ENCODE data around the gene TMEM59.
"Not testable (repeated sequence)": the region's sequence is repeated elsewhere in the genome, so short reads cannot be mapped to it uniquely, and the experiment has no call there.

The TMEM59 gene

GRCh38 chr1:54052934-54053744, at the start of gene TMEM59, which contains the start of gene TCEANC2:
TSS of gene TMEM59 (minus strand) at chr1:54053204. CDS start at chr1:54053188, 16 bp downstream.
TSS of gene TCEANC2 (plus strand) at chr1:54053608. CDS start at chr1:54054423, 815 bp downstream.
- peak; percentile 98 for DNase-seq

GRCh38 chr1:54100500-54100899, 47.5 kb upstream of the TMEM59 start:
- no peak for DNase-seq

DNA sequence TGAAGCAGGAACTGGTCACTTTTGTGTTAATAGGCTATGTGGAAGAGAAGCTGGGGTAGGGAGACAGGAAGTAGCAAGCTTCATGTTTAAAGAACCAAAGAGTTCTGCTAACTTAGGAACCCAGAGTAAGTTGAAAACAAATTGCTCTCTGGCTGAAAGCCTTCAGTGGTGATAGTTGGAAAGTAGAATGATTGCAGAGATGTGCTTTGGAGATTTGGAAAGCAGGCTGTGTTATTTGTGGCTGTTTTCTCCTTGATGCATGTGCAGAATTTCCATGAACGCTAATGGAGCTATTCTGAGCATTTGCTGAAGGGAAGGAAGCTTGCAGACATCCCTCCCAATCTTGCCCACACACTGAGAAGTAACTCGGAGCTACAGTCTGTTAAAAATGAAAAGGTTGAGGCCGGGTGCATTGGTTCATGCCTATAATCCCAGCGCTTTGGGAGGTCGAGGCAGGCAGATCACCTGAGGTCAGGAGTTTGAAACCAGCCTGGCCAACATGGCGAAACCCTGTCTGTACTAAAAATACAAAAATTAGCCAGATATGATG, 46.1 kb upstream of the TMEM59 start:
- no peak for DNase-seq

- no peak for DNase-seq
These were observed 43.9 kb upstream of the TMEM59 start for GRCh38 chr1:54096877-54097240.

GRCh38 chr1:54096227-54096876, 43.3 kb upstream of the TMEM59 start:
- no peak for DNase-seq

- DNase-seq: no peak
These were observed 42.7 kb upstream of the TMEM59 start for GRCh38 chr1:54095546-54096226.

DNA sequence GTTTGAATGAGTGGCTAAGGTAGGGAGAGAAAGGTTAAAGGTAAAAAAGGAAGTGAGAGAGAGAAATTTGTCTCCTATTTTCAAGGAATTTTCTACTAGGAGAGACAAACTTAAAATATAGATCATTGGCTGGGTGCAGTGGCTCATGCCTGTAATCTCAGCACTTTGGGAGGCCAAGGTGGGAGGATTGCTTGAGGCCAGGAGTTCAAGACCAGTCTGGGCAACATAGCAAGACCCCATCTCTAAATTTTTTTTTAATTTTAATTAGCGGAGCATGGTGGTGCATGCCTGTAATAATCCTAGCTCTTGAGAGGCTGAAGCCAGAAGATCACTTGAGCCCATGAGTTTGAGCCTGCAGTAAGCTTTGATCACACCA, 41.7 kb upstream of the TMEM59 start:
- not testable (repeated sequence) for DNase-seq

GRCh38 chr1:54094001-54094729, 41.2 kb upstream of the TMEM59 start:
- no peak for DNase-seq

DNA sequence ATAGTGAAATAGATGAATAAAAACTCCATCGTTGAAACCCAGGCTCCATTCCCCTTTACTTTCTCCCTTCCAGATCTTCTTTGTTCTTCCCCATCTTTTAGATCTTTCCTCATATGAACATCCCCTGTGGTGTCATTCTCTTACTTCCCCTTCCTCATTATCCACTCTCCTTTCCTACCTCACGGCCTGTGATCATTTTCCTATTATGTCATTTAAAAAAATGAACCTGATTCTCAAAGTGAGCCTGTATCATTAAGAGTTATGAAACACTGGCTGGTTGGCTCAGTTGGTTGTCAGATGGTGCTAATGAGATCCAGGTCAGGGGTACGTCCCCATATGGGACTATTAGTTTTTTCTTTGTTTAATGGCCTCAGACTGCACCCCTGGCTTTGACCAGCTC, 38.7 kb upstream of the TMEM59 start:
- no peak for DNase-seq

DNA sequence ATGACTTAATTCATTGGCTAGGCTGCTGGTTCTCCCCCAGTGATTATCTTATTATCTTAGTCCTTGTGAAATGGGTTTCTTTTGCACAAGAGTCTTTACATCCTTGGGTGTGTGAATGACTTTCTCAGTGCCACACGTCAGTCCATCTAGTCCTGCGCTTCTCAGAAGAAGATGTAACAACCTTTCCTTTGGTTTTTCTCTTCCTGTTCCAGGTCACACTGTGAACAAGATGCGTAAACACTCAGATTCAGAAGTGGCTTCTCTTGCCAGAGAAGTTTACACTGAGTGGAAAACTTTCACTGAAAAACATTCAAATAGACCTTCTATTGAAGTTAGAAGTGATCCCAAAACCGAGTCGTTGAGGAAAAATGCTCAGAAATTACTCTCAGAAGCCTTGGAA, 35.4 kb upstream of the TMEM59 start:
- DNase-seq: no peak

DNA sequence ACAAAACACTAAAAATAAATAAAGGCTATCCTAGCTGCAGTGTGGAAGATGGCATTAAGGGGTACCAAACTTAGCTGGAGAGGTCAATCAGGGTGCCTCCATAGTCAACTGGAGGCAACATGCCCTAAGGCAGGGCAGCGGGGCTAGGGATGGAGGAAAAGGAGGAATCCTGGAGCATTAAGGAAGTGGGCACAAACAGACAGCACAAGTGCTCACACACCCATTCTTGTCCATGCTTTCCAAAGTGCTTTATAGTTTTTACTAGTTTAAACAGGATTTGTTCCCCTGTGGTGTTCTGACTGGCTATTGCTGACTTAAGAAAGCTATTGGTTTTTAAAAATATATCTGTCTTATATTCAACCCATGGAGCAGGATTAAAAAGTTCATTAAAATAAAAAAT, 33.8 kb upstream of the TMEM59 start:
- no peak for DNase-seq

DNA sequence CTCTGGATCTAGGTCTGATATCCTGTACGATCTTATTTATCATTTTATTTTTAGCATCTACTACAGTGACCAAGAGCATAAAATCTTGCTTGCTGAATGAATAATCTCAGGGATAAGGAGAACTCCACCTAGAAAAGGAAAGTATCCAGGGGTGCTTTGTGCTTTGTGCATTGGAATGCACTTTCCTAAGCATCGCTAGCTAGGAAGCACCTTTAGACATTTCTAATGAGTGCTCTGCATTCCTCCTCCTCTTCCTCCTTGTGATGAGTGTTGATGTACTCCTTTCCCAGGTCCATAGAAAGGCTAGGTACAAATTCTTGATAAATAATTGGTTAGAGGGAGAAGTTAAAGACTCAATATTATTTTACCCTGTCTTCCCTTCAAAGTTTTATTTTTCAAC, 31.8 kb upstream of the TMEM59 start:
- DNase-seq: no peak

DNA sequence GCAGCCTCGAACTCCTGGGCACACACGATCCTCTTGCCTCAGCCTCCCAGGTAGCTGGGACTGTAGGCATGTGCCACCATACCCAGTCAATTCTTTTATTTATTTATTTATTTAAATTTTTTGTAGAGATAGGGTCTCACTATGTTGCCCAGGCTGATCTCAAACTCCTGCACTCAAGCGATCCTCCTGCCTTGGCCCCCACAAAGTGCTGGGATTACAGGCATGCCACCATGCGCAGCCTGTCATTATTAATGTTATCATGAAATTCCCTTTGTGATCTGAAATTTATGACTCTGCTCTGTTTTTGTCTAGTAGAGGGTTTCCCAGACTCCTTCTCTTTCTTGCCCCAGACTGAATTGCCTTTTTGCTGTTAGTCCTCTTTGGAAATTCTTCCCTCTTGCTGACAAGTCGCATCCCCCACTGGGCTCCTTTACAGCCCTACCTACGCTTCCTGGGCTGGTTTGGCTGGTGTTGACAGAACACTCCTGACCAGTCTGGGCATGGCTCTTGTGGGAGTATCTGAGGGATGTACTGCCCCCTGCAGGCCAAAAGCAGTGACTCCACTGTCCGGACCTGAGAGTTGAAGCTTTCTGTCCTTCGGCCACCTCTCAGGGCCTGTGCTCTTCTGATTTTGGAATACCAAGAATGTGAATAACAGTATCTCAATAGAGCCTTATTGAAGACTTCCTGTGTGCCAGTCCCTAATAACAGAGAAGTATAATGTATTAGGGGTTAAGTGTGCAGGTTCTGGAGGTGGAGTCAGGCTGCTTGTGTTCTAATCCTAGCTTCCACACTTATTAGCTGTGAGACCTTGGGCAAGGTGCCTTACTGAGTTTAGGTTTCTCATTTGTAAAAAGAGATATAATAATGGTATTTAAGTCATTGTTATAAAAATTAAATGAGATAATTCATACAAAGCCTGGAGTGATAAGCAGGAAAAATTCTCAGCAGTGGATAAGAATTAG, 28.6 kb upstream of the TMEM59 start:
- DNase-seq: peak; percentile 73

DNA sequence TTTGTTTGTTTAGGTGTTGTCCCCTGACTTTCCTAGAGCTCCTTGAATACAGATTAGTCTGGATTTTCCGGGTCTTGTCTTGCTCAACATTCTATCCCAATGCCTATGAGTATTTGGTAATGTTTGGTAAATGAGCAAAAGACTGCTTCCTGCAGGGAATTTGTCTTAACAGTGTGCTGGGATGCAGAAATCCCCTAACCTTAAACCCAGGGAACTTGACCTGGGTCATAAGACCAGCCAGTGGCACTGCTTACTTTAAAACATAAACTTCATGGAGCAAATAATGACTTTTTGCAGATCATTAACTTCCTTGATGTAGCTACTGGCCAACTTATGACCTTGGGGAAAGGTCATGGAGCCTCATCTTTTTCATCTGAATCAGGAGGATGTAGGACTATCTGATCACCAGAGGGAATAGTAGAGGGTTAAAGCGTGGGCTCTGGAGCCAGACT, 27.6 kb upstream of the TMEM59 start:
- no peak for DNase-seq

- no peak for DNase-seq
These were observed 24.4 kb upstream of the TMEM59 start for GRCh38 chr1:54077359-54077758.

GRCh38 chr1:54070171-54070837, 17.3 kb upstream of the TMEM59 start:
- DNase-seq: no peak

GRCh38 chr1:54069791-54070170, 16.8 kb upstream of the TMEM59 start:
- DNase-seq: no peak

GRCh38 chr1:54064299-54064698, 11.3 kb upstream of the TMEM59 start:
- DNase-seq: no peak

GRCh38 chr1:54054438-54054749, 1.4 kb upstream of the TMEM59 start:
- no peak for DNase-seq

DNA sequence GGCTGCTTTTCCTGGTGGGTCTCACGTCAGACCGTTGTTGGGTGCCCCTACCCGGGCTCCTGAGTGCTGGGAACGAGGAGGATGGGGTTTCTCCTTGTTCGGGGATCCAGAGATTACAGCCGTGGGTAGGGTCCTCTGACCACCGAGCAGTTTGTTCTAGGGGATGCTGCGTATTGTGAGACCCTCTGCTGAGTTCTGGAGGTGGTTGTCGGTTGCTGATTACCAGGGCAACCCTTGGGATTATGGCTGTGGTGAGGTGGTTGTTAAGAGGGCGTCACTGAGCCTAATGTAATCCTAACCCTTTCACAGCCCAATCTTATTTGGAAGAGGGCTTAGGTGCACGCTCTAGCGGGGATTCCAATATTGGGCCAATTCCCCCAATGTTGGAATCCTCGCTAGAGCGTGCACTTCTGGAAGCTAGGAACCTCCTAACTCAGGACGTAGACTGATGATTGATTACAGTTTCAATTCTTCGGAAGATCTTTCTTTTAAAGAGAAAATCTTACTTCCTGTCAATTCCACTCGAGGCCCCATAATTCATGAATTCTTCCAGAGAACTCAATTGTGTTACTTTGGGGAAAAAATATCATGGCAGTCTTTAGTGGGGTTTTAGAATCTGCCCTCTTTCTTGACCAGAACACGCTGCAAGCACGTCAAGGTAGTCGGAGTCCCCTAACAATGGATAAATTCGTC, 887 bp upstream of the TMEM59 start:
- peak; percentile 30 for DNase-seq

Measured in stimulated activated CD4-positive, alpha-beta T cell treated with anti-CD3 and anti-CD28 coated beads, Interleukin-15, amount 100 ng/mL, for 24 hours (primary cell).